CD1c-positive myeloid dendritic cell (primary cell): Measurements from ENCODE around the gene ARL2.

ENCODE experiments used
- DNase-seq: peaks from one replicate; pipeline ENCODE4 v3.0.0-alpha.2; 2016; ENCODE audit errors: extremely low spot score

Gene ARL2

GRCh38 chr11:65047581-65048422, 33.8 kb downstream of the ARL2 start:
- peak; percentile 13 for DNase-seq

- no peak for DNase-seq
Measured at GRCh38 chr11:65051398-65051858, 37.5 kb downstream of the ARL2 start.

GRCh38 chr11:65053827-65054508, 40.0 kb downstream of the ARL2 start:
- peak; percentile 20 for DNase-seq

- DNase-seq = no peak
Measured at GRCh38 chr11:65055538-65055937, 41.6 kb downstream of the ARL2 start.

GRCh38 chr11:65056999-65057398, 43.0 kb downstream of the ARL2 start:
- DNase-seq = no peak

- DNase-seq = no peak
Measured at GRCh38 chr11:65057526-65057925, 43.6 kb downstream of the ARL2 start.

GRCh38 chr11:65058012-65058411, 44.1 kb downstream of the ARL2 start:
- no peak for DNase-seq

- no peak for DNase-seq
Measured at GRCh38 chr11:65058419-65059054, 44.6 kb downstream of the ARL2 start, which contains the start of gene NAALADL1. NAALADL1 (minus strand) TSS chr11:65058553; CDS start chr11:65058521, 32 bp downstream.

- DNase-seq = no peak
Measured at GRCh38 chr11:65059523-65059922, 45.6 kb downstream of the ARL2 start.

- no peak for DNase-seq
Measured at GRCh38 chr11:65059959-65060824, 46.2 kb downstream of the ARL2 start.

- DNase-seq = no peak
Measured at GRCh38 chr11:65060913-65061408, 47.0 kb downstream of the ARL2 start.

GRCh38 chr11:65063532-65063931, 49.6 kb downstream of the ARL2 start:
- DNase-seq = no peak

- DNase-seq = no peak
Measured at GRCh38 chr11:65064847-65065240, 50.9 kb downstream of the ARL2 start.

- no peak for DNase-seq
Measured at GRCh38 chr11:65065851-65066250, 51.9 kb downstream of the ARL2 start.

GRCh38 chr11:65066315-65066714, 52.4 kb downstream of the ARL2 start:
- DNase-seq = no peak

GRCh38 chr11:65066805-65067291, 52.9 kb downstream of the ARL2 start:
- DNase-seq = no peak

GRCh38 chr11:65067446-65067845, 53.5 kb downstream of the ARL2 start:
- DNase-seq = no peak

GRCh38 chr11:65069217-65069616, 55.3 kb downstream of the ARL2 start:
- DNase-seq = peak; percentile 31
